Right cardiac atrium (tissue), 5 donors: ENCODE measurements around the gene C2. TPM values are rescaled to one million over a fixed set of nuclear protein-coding genes. Genes with fewer than 3 reads are reported as not detected.
"Not testable (repeated sequence)": the region's sequence is repeated elsewhere in the genome, so short reads cannot be mapped to it uniquely, and the experiment has no call there.

Experiments used
- ATAC-seq, 2 donors: fragments of 200-7000 bp; cut with Tn5 transposase; one replicate each; pipeline versions ENCODE4 v1.8.0 to v1.9.1; 2020; ENCODE audit warnings: moderate library complexity in 2 of 2, mild to moderate bottlenecking in 1 of 2
- DNase-seq, 3 donors: peaks; one replicate each; pipeline ENCODE4 v3.0.0-alpha.2; 2020
- H3K27ac ChIP-seq: one replicate; pipeline ENCODE4 v1.5.1; 2013; ENCODE audit warnings: mild to moderate bottlenecking, low read length, control low read depth, moderate library complexity
- H3K27me3 ChIP-seq: one replicate; pipeline ENCODE4 v1.6.1; 2013; ENCODE audit not compliant: control insufficient read depth, insufficient read depth
- H3K4me1 ChIP-seq: one replicate; pipeline ENCODE4 v1.6.1; 2013; ENCODE audit warnings: low read length; ENCODE audit not compliant: control insufficient read depth, insufficient read depth
- H3K4me3 ChIP-seq: one replicate; pipeline ENCODE4 v1.5.1; 2013; ENCODE audit warnings: low read length, control low read depth
- H3K9me3 ChIP-seq: one replicate; pipeline ENCODE4 v1.6.1; 2013; ENCODE audit warnings: low read length; ENCODE audit not compliant: control insufficient read depth
- WGBS: extraction: QIAGEN DNeasy Blood & Tissue Kit; methylation state at CpG from one replicate; pipeline ENCODE4 v1.1.7; 2013; 5-methylcytosine and 5-hydroxymethylcytosine counted together
- intact Hi-C, 4 donors: fragments of 100-400 bp; cut with DNase I; formaldehyde crosslinking; loops; one replicate each; pipeline versions ENCODE4 v1.11.0 to v1.14.0; 2022 to 2023
- polyA plus RNA-seq: library from polyadenylated mRNA; stranded (reverse); fragments of 200-250 nt; gene quantifications from one replicate; pipeline ENCODE4 v1.2.3, GENCODE V29; 2013
- total RNA-seq, 4 donors: library from RNA; stranded (reverse); fragmentation: NEBNext Ultra II Directional; extraction: Animal tissue kit (Norgen Biotek cat#: 25700); gene quantifications; one replicate each; pipeline ENCODE4 v1.2.1, GENCODE V29; 2021
- donor health status: healthy with polysubstance abuse.
- donor health status: DM: no; HTN: yes; CAD: no.
- donor health status: DM: no; HTN: no; CAD: no.
- donor health status: DM: no; HTN: yes; CAD: no; lungs with severe emphysema.
- donor health status: DM: yes; HTN: yes; CAD: no.

Gene C2
- total and polyA plus RNA-seq, 5 donors: 3.0 to 19.8 (median 11.4) TPM

- ATAC-seq: no peak
These were observed 28.3 kb upstream of the C2 start for GRCh38 chr6:31899215-31899614.

GRCh38 chr6:31899882-31900722, 27.4 kb upstream of the C2 start:
- intact Hi-C loops: loop anchor here (5.0 to 10.0 kb wide), 2 partner anchors 55 to 57 kb away; partner anchors contain the start of genes NELFE (in 4 of the 4) and SKIC2 (in 4 of the 4)
- no peaks in the 10 kb centered on the region for H3K9me3 ChIP-seq
- ATAC-seq (no peak), DNase-seq (peak in 2 of 3 donors; percentile 57 to 68)
- no peaks in the 10 kb centered on the region for H3K27me3 ChIP-seq
- peaks cover 9% of the 10 kb centered on the region for H3K4me1 ChIP-seq
- H3K4me3 ChIP-seq: no peak overlapping the region
- no peak overlapping the region for H3K27ac ChIP-seq
- 82% methylated on average over 49 of the region's 49 CpGs for WGBS

More at GRCh38 chr6:31899215-31899614, 28.3 kb upstream of the C2 start:
- Histone ChIP-seq H3K4me1 (peaks cover 9% of the 10 kb centered on the region), H3K9me3 (no peaks in the 10 kb centered on the region), H3K27me3 (no peaks in the 10 kb centered on the region), H3K27ac (no peak overlapping the region), H3K4me3 (no peak overlapping the region)
- no peak for DNase-seq
- intact Hi-C loops: loop anchor here in 1 of 4 donors (10.0 kb wide), 1 partner anchor 56 kb away; the partner anchor contains the start of genes NELFE and SKIC2
- 44% methylated on average over 5 of the region's 5 CpGs for WGBS

GRCh38 chr6:31900917-31901414, 26.6 kb upstream of the C2 start:
- Histone ChIP-seq H3K9me3 (no peaks in the 10 kb centered on the region), H3K27me3 (no peaks in the 10 kb centered on the region), H3K27ac (peak overlapping the region; percentile 77), H3K4me1 (peaks cover 9% of the 10 kb centered on the region), H3K4me3 (peak overlapping the region; percentile 78)
- ATAC-seq: no peak
- WGBS: 28% methylated on average over 29 of the region's 29 CpGs
- peak in 1 of 3 donors; percentile 65 for DNase-seq
- intact Hi-C loops: loop anchor here in 3 of 4 donors (5.0 to 10.0 kb wide), 2 partner anchors 54 to 56 kb away; partner anchors contain the start of genes NELFE (in 3 of the 3) and SKIC2 (in 3 of the 3)

- under 1% methylated on average over 45 of the region's 45 CpGs for WGBS
- Histone ChIP-seq H3K27ac (peak overlapping the region; percentile 77), H3K4me3 (peak overlapping the region; percentile 78), H3K4me1 (peaks cover 9% of the 10 kb centered on the region), H3K27me3 (no peaks in the 10 kb centered on the region), H3K9me3 (no peaks in the 10 kb centered on the region)
- peak; percentile 43 to 47 for ATAC-seq
- intact Hi-C loops: loop anchor here in 3 of 4 donors (5.0 to 10.0 kb wide), 2 partner anchors 53 to 56 kb away; partner anchors contain the start of genes NELFE (in 3 of the 3) and SKIC2 (in 3 of the 3)
- DNase-seq: peak in 2 of 3 donors; percentile 74 to 89
These were observed 26.0 kb upstream of the C2 start for GRCh38 chr6:31901415-31901952.

- no peaks in the 10 kb centered on the region for H3K27me3 ChIP-seq
- intact Hi-C loops: loop anchor here in 3 of 4 donors (5.0 to 10.0 kb wide), 2 partner anchors 53 to 55 kb away; partner anchors contain the start of genes NELFE (in 3 of the 3) and SKIC2 (in 3 of the 3)
- peak; percentile 91 to 97 (median 96) for DNase-seq
- under 1% methylated on average over 76 of the region's 77 CpGs for WGBS
- ATAC-seq: peak; percentile 82 to 89
- peaks cover 9% of the 10 kb centered on the region for H3K4me1 ChIP-seq
- peak within 1 kb of the TSS; percentile 78 for H3K4me3 ChIP-seq
- H3K27ac ChIP-seq: peak within 1 kb of the TSS; percentile 78
- H3K9me3 ChIP-seq: no peaks in the 10 kb centered on the region
These were observed 25.4 kb upstream of the C2 start, which contains the start of gene ZBTB12 for GRCh38 chr6:31901953-31902643. Gene ZBTB12, minus strand, starts transcription at chr6:31902086. Its CDS starts 781 bp downstream, at chr6:31901305.

GRCh38 chr6:31903957-31904356, 23.6 kb upstream of the C2 start:
- H3K4me3 ChIP-seq: no peak overlapping the region
- no peak overlapping the region for H3K27ac ChIP-seq
- peaks cover 6% of the 10 kb centered on the region for H3K4me1 ChIP-seq
- no peak for DNase-seq
- WGBS: 64% methylated on average over 3 of the region's 3 CpGs
- intact Hi-C loops: loop anchor here in 3 of 4 donors (5.0 to 10.0 kb wide), 2 partner anchors 51 to 53 kb away; partner anchors contain the start of genes NELFE (in 3 of the 3) and SKIC2 (in 3 of the 3)
- no peak for ATAC-seq
- H3K9me3 ChIP-seq: no peaks in the 10 kb centered on the region
- H3K27me3 ChIP-seq: no peaks in the 10 kb centered on the region

GRCh38 chr6:31905041-31905440, 22.5 kb upstream of the C2 start:
- 87% methylated on average over 1 of the region's 1 CpG for whole genome bisulfite sequencing
- Histone ChIP-seq H3K27ac (no peak overlapping the region), H3K9me3 (no peaks in the 10 kb centered on the region), H3K4me3 (no peak overlapping the region), H3K4me1 (peaks cover 3% of the 10 kb centered on the region), H3K27me3 (no peaks in the 10 kb centered on the region)
- intact Hi-C loops: loop anchor here in 2 of 4 donors (10.0 kb wide), 1 partner anchor 50 kb away; the partner anchor contains the start of genes NELFE (in 2 of the 2) and SKIC2 (in 2 of the 2)
- ATAC-seq (no peak), DNase-seq (no peak)

- DNase-seq: no peak
- no peak overlapping the region for H3K4me3 ChIP-seq
- H3K4me1 ChIP-seq: no peaks in the 10 kb centered on the region
- intact Hi-C loops: loop anchor here in 2 of 4 donors (10.0 kb wide), 1 partner anchor 49 kb away; the partner anchor contains the start of genes NELFE (in 2 of the 2) and SKIC2 (in 2 of the 2)
- H3K27ac ChIP-seq: no peak overlapping the region
- WGBS: 21% methylated on average over 4 of the region's 4 CpGs
- ATAC-seq: no peak
- no peaks in the 10 kb centered on the region for H3K27me3 ChIP-seq
- no peaks in the 10 kb centered on the region for H3K9me3 ChIP-seq
These were observed 21.4 kb upstream of the C2 start for GRCh38 chr6:31906122-31906521.

GRCh38 chr6:31906727-31907126, 20.8 kb upstream of the C2 start:
- not testable (repeated sequence) for H3K27ac ChIP-seq, DNase-seq, H3K27me3 ChIP-seq, H3K9me3 ChIP-seq, H3K4me3 ChIP-seq, H3K4me1 ChIP-seq, ATAC-seq
- intact Hi-C loops: loop anchor here in 2 of 4 donors (10.0 kb wide), 1 partner anchor 48 kb away; the partner anchor contains the start of genes NELFE (in 2 of the 2) and SKIC2 (in 2 of the 2)
- 77% methylated on average over 8 of the region's 8 CpGs for WGBS
